ENCODE results near the gene TRIM2.

The TRIM2 gene

DNA sequence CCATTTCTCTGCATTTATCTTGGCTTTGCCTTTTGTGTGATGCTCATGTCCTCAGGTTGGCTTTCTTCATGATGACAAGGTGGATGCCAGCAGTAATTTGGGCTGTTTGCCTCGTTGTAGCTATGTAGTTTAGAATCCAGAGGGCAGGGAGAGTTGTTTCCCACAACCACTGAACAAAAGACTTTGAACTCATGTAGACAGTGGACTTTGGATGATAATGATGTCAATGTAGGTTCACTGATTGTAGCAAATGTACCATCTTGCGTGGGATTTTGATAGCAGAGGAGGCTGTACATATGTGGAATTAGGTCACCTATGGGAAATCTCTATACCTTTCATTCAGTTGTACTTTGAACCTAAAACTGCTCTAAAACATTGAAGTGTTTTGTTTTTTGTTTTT lies 181.5 kb downstream of the TRIM2 start:
- no peak for DNase-seq

GRCh38 chr4:153387981-153388380 lies 183.7 kb downstream of the TRIM2 start:
- no peak for DNase-seq
